ENCODE data around the gene UTP4.
"Not testable (repeated sequence)": the region's sequence is repeated elsewhere in the genome, so short reads cannot be mapped to it uniquely, and the experiment has no call there.

Gene UTP4

DNA sequence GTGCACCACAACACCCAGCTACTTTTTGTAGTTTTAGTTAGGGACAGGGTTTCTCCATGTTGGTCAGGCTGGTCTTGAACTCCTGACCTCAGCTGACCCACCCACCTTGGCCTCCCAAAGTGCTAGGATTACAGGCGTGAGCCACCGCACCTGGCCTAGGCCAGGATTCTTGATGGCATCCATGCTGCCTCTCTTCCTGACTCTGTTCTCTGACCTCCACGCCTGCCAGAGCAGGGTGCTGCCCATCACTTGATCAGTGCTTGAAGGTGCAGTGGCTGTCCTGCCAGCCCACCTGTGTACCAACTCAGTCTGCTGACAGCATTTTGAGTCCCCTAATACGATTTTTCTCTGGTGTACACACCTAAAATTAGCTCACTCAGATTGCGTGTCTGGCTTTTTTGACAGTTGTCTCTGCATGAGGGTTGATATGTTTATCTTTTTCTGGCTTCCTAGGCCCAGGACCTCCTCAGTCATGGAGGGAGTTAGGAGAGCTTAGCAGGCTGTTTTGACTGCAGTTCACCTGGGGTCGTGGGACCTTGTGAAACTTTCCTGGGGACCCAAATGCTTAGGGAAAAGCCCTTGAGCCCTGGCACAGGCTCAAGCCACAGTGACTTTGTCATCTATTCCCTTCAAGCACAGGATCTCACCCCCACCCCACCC is 21.1 kb upstream of the UTP4 start:
- no peak for DNase-seq

DNA sequence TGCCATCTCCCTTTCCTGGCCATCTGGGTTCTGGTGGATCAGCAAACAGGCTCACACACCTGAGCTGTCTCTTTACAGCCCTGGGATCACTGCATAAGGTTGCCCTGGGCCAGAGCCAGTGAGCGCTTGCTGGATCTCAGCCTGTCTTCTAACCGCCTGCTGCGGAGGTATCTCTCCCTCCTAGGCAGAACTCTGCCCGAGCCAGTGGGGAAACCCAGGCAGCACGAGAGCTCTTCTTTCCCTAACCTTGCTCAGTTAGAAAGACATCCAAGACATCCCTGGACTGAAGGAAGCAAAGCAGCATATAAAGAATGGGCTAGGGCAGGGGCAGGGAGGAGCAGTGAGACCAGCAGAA is 20.6 kb upstream of the UTP4 start:
- DNase-seq, result no peak

DNA sequence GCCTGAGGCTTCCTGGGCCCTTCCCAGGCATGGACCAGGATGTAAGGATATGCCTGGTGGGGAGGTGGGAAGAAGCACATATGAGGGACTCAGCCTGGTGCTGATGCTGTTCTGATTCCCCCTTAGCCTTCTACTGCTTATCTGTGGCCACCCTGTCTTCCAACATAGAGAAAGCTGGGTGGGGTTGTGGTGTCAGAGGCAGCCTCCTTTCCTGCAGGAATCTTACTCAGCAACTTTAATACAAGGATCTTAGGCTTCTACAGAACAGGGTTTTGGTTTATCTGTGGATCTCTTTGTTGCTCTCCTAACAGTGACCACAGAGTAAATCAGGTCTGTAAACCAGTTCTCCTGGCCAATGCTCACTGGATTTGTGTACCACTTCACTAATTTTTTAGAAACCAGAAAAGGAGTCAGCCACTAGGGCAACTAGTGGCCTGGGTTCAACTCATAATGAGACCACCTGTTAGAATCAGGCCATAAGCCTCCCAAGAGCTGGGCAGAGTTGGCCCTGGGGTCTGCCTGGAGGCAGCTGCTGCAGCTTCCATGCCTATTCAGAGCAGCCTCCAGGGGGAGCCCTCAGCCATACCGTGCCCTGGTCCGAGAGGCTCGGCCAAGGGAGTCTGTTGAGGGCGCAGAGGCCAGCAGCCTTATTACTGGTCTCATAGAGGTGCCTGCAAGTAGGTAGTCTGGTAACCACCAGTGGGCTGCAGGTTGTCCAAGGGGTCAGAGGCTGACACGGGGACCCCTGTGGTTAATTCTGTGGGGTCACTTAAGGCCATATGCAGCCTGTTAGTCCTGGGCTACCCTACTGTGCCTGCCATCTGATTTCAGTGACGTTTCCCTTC is 19.9 kb upstream of the UTP4 start:
- DNase-seq, result no peak

DNA sequence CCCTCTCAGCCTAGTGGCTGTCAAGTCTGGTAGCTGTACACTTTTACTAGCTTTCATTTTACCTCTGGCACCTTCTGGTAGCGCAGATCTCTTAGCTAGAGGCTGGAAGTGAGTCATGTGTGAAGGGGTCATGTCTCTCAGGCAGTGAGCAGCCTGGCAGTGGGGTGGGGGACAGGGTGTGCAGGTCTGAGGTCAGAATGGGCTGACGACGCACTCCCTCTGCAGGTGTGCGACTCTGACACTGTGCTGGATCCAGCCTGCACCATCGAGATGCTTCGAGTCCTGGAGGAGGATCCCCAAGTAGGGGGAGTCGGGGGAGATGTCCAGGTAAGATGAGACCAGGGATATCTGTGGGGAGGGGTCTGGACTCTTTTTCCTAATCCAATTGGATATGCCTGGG is 19.2 kb upstream of the UTP4 start:
- DNase-seq, result no peak

DNA sequence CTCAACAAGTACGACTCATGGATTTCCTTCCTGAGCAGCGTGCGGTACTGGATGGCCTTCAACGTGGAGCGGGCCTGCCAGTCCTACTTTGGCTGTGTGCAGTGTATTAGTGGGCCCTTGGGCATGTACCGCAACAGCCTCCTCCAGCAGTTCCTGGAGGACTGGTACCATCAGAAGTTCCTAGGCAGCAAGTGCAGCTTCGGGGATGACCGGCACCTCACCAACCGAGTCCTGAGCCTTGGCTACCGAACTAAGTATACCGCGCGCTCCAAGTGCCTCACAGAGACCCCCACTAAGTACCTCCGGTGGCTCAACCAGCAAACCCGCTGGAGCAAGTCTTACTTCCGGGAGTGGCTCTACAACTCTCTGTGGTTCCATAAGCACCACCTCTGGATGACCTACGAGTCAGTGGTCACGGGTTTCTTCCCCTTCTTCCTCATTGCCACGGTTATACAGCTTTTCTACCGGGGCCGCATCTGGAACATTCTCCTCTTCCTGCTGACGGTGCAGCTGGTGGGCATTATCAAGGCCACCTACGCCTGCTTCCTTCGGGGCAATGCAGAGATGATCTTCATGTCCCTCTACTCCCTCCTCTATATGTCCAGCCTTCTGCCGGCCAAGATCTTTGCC is 18.0 kb upstream of the UTP4 start:
- DNase-seq, result no peak

DNA sequence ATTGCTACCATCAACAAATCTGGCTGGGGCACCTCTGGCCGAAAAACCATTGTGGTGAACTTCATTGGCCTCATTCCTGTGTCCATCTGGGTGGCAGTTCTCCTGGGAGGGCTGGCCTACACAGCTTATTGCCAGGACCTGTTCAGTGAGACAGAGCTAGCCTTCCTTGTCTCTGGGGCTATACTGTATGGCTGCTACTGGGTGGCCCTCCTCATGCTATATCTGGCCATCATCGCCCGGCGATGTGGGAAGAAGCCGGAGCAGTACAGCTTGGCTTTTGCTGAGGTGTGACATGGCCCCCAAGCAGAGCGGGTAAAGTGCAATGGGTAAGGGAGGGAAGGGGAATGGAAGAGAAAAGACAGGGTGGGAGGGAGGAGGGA is 17.5 kb upstream of the UTP4 start:
- DNase-seq, result no peak

DNA sequence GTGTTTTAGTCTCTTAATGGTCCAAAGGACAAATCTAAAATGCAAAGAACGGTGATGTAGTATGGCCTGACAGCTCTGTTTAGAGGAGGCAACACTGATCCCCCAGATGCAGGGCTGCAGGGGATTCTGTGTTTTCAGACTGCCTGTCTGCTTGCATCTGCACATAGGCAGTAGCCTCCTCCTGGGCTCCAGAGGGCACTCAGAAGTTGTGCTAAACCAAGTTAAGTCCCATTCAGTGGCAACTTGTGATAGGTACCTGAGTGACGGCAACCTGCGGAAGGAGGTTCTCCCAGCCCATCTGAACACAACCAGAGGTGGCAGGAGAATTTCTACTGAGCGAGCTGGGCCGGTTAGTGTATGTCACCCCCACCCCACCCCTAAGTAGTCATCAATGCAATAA is 17.1 kb upstream of the UTP4 start:
- DNase-seq, result no peak

DNA sequence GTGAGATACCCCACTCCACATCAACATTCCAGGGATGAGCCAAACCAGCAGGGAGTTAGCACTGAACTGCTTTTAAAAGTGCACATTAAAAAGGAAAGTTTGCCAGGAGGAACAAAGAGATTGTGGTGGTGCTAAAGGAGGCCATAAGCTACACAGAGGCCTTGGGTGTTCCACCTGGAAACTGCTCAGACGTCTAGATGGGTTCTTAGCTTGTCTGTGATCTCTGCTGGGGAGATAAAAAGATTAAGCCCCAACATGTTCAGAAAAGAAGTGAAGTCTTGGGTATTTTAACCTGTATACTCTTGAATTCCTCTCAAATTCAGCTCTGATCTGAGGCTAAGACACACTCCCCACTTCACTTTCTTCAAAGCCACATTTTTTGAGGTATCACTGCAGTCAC is 16.6 kb upstream of the UTP4 start:
- no peak for DNase-seq

DNA sequence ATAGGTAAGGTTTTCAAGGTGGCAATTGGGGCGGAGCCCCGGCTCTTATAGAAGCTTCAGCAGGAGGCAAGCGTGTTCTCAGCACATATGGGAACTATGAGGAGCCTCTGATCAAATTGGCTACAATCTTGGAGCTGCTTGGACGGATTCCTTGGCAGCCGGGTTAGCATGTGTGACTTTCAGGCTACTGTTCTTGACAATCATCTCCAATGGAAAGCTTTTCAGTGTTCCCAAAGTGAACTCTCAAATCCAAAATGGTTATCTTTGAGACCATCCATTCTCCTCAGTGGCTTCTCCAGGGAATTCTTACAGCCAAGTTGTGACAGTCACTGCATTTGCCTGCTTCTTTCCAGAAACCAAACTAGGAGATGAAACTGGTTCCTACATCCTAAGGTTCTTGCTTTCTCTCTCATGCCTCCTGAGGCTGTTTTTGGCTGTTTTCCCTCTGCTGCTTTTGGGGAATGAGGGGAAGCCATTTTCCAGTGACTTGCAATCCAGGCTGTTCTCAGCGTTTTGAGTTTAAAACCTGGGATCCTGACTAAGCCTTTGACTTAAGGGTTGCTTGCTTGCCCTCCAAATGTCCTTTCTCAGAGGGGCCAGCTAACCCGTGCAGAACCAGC is 16.1 kb upstream of the UTP4 start:
- DNase-seq, result no peak

DNA sequence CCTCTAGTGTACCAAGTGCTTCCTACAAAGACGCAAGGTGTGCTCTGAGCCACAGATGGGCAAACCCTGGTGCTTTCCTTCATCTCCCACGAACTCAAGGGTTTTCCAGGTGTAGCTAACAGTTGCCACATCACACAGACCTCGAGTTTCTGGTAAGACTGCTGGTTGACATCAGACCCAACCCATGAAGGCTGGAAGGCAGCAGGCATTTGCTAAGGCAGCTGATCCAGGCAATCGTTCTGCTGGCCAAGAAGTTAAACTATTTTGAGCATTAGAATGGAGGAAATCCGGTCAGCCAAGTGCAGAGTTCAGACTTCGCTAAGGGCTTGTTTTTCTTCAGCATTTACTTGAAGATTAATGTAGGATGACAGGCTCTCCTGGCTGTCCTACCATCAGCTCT is 15.5 kb upstream of the UTP4 start:
- DNase-seq, result no peak

DNA sequence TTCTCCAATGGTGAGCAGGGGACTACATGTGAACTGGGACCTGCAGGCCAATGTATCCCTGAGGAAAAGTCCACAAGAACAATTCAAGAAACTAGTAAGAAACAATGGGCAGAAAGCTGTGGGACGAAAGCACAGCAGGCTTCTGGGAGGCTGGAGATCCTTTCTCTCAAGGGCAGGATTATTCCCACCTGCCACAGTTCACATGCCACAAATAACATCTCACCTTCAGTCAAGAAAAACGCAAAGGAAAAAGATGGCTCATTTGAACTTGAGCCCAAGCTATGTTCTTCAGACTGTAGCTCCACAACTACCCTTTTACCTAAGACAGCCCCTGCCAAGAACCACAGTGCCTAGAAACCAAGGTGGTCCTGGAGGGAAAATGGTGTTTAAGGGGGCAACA is 14.0 kb upstream of the UTP4 start:
- DNase-seq, result no peak

DNA sequence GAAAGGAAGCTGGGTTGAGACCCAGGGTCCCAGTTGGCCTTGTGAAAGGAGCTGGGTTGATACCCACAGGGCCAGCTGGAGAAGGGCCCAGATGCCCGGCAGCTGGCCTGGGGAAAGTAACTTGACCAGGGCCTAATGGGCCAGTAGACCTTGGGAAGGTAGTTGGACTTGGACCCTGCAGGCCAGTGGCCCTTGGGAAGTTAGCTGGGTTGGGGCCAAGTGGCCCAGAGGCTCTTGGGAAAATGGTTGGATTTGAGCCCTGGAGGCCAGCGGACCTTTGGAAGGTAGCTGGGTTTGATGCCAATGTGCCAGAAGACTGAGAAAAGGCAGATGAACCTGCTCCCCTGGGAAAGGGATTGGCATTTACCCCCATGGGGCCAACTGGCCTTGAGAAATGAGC is 13.5 kb upstream of the UTP4 start:
- DNase-seq, result no peak

DNA sequence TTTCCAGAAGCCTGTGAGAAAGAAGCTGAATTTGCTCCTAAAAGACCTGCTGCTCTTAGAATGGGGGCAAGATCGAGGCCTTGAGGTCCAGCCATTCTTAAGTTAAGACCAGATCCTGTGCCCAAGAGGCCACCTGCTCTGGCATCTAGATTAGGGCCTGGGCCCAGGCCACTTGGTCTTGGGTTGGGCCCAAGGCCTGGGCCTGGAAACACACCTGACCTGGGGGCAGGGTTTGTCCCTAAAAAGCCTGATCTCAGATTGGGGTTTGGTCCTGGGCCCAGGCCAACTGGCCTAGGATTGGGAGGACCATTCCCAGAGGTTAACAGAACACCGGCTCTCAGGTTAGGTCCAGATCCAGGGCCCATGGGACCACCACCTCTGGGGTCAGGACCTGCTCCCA is 12.9 kb upstream of the UTP4 start:
- DNase-seq, result no peak

DNA sequence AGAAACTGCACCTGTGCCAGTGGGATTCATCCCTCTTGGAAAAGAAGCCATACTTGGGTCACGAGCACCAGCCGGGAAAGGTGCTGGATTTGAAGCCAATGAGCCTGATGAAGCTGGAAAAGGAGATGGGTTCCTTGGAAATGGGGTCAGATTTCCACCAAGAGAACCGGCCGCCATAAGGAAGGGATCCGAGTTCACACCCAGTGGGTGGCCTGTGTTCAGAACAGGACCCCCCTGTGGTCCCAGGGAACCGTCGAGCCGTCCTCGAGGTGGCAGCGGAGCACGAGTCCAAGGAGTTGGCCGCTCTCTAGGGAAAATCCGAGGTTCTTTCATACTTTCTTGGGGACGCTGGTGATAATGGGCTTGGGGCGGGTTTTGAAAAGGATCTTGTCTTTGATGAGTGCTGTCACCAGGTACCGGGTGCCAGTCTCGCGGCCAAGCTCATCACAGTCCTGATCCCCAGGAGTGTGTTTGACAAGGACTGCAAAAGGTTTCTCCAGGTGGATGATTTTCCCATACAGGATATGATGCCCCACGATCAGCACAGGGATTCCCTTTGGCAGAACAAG is 12.3 kb upstream of the UTP4 start:
- DNase-seq, result no peak

DNA sequence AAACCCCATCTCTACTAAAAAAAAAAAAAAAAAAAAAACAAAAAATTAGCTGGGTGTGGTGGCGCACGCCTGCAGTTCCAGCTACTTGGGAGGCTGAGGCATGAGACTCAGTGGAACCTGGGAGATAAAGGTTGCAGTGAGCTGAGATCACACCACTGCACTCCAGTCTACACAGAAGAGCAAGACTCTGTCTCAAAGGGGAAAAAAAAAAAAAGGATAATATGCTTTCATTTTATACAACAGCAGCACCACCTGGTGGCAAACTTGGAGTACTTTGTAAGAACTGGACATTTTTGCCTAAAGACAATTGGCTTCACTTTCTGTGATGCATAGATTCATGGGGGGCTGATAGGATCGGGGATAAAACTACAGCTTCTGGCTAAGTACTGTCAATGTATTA is 8.5 kb upstream of the UTP4 start:
- peak; percentile 58 for DNase-seq

DNA sequence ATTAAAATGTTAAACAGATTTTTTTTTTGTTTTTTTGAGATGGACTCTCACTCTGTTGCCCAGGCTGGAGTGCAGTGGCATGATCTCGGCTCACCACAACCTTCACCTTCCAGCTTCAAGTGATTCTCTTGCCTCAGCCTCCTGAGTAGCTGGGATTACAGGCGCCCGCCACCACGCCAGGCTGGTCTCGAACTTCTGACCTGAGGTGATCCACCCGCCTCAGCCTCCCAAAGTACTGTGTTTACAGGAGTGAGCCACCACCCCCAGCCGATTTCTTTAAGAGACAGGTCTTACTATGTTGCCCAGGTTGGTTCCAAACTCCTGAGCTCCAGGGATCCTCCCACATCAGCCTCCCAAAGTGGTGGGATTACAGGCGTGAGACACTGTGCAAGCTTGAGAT is 8.0 kb upstream of the UTP4 start:
- DNase-seq, result not testable (repeated sequence)

DNA sequence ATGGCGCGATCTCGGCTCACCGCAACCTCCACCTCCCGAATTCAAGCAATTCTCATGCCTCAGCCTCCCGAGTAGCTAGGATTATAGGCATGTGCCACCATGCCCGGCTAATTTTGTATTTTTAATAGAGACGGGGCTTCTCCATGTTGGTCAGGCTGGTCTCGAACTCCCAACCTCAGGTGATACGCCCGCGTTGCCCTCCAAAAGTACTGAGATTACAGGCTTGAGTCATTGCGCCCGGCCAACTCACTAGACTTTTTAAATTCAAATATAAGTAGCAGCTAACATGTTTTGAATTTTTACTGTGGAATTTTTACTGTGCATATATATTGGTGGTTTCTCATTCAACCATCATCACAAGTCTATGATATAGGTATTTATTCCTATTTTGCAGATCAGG is 7.5 kb upstream of the UTP4 start:
- DNase-seq, result not testable (repeated sequence)

DNA sequence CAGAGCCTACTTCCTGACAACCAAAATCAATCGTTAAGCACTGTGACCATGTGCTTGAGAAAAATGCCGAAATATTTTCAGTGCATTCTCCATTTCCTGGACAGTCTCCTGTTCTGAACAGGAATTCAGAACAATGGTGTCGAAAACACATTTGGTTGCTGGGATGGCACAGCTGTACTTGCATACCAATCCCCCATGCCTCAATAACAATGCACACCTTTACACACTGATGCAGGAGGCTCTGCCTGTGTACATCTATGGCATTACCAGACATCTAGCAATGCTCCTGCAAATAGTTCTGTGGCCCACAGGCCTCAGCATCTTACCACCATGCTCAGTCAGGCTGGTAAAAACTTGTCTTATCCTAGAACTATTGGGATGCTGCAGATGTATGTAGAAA is 6.2 kb upstream of the UTP4 start:
- DNase-seq, result no peak

DNA sequence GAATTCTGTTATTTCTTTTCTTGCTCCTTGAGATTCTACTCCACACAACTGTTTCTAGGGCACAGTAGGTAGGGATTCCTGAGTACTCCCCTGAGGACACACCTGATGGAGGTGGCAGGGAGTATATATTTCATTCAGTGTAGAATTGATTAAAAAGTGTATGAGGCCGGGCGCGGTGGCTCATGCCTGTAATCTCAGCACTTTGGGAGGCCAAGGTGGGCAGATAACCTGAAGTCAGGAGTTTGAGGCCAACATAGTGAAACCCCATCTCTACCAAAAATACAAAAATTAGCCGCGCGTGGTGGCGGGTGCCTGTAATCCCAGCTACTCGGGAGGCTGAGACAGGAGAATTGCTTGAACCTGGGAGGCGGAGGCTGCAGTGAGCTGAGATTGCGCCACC is 5.6 kb upstream of the UTP4 start:
- not testable (repeated sequence) for DNase-seq

DNA sequence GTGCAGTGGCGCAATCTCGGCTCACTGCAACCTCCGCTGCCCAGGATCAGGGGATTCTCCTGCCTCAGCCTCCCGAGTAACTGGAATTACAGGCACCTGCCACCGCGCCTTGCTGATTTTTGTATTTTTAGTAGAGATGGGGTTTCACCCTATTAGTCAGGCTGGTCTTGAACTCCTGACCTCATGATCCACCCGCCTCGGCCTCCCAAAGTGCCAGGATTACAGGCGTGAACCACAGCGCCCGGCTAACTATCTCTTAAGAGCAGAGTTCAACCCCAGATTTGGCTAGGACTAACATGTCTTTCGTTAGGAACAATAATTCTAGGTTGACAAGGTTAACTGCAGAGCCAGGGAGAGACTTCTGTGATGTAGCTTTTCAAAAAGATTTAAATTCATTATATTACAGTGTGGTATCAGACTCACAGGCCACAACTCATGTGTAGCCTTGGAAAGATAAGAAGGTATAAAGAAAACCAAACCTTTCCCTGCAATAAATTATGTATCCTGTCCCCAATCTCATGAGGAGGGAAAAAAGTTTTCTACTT is 4.4 kb upstream of the UTP4 start:
- no peak for DNase-seq

DNA sequence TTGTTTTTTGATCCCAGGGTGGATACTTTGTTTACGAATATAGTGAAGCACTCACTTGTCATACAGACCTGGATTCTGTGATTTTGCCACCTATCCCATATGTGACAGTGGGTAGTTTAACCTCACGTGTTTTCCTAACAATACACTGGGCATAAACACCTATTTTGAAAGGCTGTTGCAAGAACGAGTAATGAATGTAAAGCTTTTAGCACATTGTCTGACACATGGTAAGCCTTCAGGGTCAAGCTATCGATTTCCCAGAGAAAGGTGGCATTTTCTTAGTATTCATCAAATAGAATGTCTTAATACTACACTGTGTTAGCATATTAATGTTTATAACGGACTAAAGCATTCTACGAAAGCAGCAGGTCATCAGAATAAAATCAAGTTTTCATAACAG is 2.0 kb upstream of the UTP4 start:
- no peak for DNase-seq

DNA sequence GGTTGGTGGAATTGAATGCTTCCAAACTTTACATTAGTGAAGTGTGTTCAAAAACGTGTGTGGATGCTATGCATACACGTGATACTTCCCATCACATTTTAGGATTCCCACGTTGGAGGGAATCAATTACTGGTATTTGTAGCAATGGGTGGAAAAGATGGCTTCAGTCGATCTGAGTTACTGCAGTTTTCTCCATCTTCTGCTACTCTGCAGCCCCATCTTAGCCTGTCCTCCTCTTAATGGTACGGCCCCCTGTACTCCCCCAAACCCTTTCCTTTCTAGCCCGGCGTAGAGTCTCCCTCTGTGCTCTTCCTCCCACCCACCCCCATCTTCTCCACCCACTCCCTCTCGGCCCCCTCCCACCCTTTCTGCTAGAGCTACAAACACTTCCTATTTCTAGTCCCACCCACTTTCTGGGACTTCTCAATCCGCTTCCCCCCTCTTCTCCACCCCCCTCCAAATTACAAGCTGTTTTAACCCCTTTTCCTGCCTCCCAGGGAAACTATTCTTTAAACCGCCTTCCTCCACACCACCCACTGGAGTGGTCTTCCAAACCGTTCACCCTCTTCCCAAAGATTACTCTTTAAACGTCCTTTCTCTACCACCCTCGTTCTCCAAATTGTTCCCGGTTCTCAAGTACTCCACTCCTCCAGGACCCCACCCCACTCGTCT is 1.1 kb upstream of the UTP4 start:
- DNase-seq, result no peak

All from effector CD8-positive, alpha-beta T cell (primary cell).